Subcutaneous adipose tissue (tissue), 4 donors: ENCODE results near the gene RBCK1. TPM values are rescaled to one million over a fixed set of nuclear protein-coding genes. Genes with fewer than 3 reads are reported as not detected.

Source experiments
- total RNA-seq, 4 donors: library from RNA; depleted of rRNA; stranded (reverse); fragments of >200 nt; gene quantifications; one replicate each; pipeline ENCODE4 v1.1.0, GENCODE V29; 2016
- TF ChIP-seq, protein P1 (sequence below): fragments of 450-650 bp; IDR thresholded peaks from one replicate; pipeline ENCODE4 v1.5.1; 2016; ENCODE audit warnings: low read depth, mild to moderate bottlenecking, control low read depth, antibody characterized with exemption, moderate library complexity

Gene RBCK1
- total RNA-seq, 4 donors from 2014 or later: 29.3 to 91.6 (median 55.1) TPM

DNA sequence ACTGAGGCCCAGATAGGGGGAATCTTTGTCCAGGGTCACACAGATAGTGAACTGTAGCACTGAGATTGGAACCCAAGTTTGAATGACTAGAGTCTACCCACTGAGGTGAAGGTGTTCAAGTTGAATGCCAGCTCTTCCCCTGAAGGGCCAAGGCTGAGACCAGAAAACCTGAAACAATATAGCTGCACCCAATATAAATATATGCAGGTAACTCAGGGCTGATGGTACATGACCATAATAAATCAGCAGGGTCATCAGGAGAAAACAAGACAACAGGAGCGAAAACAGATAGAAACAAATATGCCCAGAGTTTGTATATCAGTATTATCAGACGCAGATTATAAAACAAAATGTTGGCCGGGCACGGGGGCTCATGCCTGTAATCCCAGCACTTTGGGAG lies 4.0 kb upstream of the RBCK1 start:
- TF ChIP-seq, protein P1, sequence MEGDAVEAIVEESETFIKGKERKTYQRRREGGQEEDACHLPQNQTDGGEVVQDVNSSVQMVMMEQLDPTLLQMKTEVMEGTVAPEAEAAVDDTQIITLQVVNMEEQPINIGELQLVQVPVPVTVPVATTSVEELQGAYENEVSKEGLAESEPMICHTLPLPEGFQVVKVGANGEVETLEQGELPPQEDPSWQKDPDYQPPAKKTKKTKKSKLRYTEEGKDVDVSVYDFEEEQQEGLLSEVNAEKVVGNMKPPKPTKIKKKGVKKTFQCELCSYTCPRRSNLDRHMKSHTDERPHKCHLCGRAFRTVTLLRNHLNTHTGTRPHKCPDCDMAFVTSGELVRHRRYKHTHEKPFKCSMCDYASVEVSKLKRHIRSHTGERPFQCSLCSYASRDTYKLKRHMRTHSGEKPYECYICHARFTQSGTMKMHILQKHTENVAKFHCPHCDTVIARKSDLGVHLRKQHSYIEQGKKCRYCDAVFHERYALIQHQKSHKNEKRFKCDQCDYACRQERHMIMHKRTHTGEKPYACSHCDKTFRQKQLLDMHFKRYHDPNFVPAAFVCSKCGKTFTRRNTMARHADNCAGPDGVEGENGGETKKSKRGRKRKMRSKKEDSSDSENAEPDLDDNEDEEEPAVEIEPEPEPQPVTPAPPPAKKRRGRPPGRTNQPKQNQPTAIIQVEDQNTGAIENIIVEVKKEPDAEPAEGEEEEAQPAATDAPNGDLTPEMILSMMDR: no peak

DNA sequence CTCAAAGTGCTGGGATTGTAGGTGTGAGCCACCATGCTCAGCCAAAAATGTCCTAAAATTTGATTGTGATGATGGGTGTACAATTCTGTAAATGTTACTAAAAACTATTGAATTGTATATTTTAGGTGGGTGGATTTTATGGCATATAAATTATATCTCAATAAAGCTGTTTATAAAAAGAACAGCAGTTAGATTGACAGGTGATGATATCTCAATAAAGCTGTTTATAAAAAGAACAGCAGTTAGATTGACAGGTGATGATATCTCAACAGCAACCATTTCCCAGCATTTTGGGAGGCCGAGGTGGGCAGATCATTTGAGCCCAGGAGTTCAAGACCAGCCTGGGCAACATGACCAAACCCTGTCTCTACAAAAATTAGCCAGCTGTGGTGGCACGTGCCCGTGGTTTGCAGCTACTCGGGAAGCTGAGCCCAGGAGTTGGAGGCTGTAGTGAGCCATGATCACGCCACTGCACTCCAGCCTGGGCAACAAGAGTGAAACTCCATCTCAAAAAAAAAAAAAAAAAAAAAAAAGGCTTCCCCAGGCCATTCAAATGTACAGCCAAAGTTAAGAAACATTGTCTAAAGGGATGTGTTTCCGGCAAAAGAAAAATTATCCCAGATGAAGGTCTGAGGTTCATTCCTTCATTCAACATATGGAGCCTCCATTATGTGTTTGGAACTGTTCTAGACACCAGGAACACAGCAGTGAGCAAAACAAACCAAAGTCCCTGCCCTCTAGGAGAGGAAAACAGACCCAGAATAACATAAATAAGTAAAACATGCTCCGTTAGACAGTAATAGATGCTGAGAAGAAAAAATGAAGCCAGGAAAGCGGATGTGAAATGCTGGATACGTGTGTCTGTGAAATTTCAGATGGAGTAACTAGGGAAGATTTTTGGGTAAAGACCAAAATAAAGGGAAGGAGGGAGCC lies 1.6 kb upstream of the RBCK1 start:
- TF ChIP-seq, protein P1: no peak

DNA sequence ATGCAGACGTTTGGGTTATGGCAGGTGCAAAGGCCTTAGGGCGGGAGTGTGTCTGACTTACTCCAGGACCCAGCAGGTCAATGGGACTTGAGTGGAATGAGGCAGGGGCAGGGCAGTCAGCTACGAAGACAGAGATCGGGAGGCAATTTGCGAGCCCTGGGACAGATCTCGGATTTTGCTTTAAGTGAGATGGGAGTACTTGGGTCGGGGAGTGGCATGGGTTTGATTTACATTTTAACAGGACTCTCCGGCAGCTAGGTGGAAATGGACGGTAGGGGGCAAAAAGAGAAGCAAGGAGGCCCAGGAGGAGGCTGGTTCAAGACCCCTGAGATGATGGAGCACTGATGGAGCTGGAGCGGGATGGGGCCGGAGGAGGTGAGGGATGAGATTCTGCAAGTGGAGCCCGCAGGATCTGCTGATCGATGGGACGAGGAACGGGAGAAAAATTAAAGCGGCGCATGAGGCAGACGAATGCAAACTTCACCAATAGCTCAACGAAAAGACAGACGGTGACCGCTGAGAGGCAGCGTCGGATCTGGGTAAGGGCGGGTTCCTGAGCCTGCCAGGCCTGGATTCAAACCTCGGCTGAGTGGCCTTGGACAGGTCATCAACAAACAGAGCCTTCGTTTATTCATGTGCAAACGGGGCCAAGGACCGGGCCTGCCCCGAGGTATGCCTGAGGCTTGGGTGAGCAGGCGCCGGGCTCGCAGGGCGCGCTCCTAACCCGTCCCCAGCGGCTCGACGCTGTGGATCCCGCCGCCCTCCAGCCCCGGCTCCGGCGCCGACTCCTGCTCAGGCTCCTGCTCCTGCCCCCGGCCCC lies 756 bp upstream of the RBCK1 start:
- TF ChIP-seq, protein P1: no peak

DNA sequence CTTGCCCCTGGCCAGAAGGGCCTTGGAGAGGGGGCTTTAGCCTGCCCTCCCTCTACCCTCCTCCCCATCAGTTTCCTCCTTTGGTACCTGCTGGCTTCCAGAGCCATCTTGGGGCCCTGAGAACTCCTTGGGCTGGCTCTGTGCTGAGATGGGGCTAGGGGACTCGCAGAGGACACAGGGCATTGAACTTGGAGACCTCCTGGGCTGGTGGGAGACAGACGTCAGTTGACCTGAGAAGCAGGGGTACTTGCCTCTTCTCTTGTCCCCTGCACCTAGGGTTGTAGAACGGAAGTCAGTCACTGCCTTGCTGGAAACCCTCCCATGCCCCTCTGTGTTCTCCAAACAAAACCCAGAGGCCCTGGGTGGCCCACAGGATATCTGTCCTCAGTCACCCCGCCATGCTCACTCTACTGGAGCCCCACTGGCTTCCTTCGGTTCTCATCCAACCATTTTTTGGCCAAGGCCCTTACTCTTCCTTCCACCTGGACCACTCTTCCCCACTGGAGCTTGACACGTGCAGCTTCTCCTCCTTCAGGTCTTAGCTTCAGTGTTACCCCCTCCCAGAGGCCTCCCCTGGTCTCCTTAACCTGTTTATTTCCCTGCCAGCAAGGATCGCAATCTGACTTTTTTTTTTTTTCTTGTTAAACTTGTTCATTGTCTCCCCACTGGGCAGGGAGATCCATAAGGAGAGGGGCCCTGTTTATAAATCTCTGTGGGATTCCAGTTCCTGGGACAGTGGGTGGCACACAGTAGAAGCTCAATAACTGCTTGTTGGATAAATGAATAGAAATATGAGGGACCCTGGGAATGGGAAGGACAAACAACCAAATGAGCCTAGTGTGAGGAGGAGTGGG lies 971 bp downstream of the RBCK1 start:
- TF ChIP-seq, protein P1: no peak

DNA sequence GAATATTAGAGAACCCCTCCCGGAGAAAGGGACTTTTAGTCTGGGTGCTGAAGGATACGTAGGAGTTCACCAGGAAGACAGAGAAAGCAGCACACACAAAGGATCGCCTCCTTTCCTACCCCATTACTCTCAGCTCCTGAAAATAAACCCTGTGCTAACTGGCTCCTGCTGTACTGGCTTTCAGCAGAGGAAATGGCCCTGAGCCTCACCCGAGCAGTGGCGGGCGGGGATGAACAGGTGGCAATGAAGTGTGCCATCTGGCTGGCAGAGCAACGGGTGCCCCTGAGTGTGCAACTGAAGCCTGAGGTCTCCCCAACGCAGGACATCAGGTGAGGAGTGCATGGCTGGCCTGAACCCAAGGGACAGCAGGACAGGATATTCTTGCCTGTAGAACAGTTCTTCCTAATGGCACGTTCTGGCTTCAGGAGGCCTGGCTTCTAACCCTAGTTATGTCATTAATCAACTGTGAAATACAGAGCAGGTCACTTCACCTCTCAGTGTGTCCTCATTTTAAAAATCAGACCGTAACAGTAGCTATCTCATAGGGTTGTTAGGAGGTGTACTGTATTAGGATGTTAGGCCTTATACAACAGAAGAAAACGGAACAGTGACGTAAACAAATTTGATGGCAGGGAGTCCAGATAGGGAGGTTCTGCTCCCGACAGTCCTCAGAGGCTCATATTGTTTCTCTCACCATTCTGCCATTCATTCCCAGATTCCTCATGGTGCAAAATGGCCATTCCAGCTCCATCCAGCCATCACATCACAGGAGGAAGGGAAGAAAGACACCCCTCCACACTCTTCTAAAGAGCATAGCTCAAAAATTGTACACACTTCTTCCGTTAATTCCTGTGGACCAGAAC lies 1.8 kb downstream of the RBCK1 start:
- TF ChIP-seq, protein P1: no peak

DNA sequence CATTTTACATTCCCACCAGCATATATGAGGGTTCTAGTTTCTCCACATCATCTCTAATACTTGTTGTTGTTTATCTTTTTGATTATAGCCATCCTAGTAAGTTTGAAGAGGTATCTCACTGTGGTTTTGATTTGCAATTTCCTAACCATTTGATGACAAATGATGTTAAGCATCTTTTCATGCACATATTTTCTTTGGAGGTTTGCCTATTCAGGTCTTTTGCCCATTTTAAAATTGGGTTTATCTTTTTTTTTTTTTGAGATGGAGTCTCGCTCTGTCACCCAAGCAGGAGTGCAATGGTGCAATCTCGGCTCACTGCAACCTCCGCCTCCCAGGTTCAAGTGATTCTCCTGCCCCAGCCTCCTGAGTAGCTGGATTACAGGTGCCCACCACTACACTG lies 4.0 kb downstream of the RBCK1 start:
- TF ChIP-seq, protein P1: no peak
